ENCODE results near the gene FKBP8.

FKBP8 gene

DNA sequence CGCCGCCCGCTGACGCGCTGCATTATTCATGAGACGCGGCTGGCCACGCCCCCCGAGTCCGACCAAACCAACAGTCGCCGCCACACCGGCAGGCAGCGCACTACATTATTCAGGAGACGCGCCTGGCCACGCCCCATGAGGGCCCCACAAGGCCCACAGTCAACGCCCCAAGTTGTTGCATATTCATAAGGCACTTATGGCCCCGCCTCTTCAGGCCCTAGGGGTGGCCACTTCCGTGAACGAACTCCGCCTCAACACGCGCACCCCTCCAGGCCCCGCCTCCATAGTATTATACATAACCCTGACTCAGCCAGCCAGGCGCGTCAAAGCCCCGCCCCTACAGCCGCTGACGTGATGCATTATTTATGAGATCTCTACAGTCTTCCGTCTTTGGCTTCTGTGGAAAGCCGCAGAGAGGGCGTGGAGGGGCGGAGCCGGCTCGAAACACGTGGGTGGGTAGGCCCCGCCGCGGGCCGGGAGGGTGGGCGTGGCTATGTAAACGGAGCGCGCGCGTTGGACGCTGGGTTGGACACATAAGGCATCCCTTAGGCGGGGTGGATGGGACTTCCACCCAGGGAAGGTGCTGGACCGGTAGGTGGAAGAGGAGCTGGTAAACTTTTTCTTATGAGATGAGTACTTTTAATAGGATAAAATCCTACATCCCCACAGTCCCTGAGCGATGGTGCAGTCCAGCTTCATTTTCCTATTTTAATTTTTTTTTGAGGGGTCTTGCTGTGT, 21.1 kb downstream of the FKBP8 start:
- TF ChIP-seq, protein P1, sequence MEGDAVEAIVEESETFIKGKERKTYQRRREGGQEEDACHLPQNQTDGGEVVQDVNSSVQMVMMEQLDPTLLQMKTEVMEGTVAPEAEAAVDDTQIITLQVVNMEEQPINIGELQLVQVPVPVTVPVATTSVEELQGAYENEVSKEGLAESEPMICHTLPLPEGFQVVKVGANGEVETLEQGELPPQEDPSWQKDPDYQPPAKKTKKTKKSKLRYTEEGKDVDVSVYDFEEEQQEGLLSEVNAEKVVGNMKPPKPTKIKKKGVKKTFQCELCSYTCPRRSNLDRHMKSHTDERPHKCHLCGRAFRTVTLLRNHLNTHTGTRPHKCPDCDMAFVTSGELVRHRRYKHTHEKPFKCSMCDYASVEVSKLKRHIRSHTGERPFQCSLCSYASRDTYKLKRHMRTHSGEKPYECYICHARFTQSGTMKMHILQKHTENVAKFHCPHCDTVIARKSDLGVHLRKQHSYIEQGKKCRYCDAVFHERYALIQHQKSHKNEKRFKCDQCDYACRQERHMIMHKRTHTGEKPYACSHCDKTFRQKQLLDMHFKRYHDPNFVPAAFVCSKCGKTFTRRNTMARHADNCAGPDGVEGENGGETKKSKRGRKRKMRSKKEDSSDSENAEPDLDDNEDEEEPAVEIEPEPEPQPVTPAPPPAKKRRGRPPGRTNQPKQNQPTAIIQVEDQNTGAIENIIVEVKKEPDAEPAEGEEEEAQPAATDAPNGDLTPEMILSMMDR (IDR thresholded peaks at IDR 0.05; ENCODE audit: insufficient read depth, low read length, poor library complexity, severe bottlenecking) = no peak
- peak; percentile 99 for DNase-seq (ENCODE audit: extremely low read depth, insufficient read length)
- Histone ChIP-seq H3K27me3 (replicated peaks; ENCODE audit: control insufficient read depth, insufficient read depth, low read length) (no peaks in the 10 kb centered on the region), H3K36me3 (ENCODE audit: control insufficient read depth, insufficient read depth, low read length) (no peaks in the 10 kb centered on the region; the same call in 1 of the 2 replicates), H3K4me3 (replicated peaks; ENCODE audit: low read depth, low read length) (peak overlapping the region; percentile 100)

DNA sequence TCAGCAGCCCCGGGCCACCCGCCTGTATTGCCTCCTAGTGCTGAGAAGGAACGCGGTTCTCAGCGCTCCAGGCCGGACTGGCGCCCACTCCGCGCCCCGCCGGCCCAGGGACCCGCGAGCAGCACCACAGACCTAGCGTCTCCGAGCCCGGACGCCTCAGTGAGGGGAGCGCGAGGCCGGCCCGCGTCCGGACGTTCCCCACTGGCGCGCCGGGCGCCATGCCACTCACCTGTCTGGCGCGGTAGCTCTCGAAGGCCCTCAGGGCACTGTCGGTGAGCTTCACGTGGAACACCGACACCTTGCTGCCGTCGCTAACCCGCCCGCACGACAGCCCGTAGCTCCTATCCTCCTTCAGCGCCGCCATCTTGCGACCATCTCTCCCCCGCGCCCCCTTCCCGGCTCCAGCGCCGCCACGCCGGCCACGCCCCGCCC, 21.7 kb downstream of the FKBP8 start, which contains the start of gene ELL:
Gene ELL, minus strand, starts transcription at position 379 of the 432 bp plus-strand sequence. Its CDS starts 15 bp downstream, at position 364.
- no peak for DNase-seq (ENCODE audit: extremely low read depth, insufficient read length)
- Histone ChIP-seq H3K4me3 (replicated peaks; ENCODE audit: low read depth, low read length) (peak within 1 kb of the TSS; percentile 100), H3K36me3 (ENCODE audit: control insufficient read depth, insufficient read depth, low read length) (no peaks in the 10 kb centered on the region; the same call in none of the 2 replicates), H3K27me3 (replicated peaks; ENCODE audit: control insufficient read depth, insufficient read depth, low read length) (no peaks in the 10 kb centered on the region)
- TF ChIP-seq, protein P1 (IDR thresholded peaks at IDR 0.05; ENCODE audit: insufficient read depth, low read length, poor library complexity, severe bottlenecking) = no peak

DNA sequence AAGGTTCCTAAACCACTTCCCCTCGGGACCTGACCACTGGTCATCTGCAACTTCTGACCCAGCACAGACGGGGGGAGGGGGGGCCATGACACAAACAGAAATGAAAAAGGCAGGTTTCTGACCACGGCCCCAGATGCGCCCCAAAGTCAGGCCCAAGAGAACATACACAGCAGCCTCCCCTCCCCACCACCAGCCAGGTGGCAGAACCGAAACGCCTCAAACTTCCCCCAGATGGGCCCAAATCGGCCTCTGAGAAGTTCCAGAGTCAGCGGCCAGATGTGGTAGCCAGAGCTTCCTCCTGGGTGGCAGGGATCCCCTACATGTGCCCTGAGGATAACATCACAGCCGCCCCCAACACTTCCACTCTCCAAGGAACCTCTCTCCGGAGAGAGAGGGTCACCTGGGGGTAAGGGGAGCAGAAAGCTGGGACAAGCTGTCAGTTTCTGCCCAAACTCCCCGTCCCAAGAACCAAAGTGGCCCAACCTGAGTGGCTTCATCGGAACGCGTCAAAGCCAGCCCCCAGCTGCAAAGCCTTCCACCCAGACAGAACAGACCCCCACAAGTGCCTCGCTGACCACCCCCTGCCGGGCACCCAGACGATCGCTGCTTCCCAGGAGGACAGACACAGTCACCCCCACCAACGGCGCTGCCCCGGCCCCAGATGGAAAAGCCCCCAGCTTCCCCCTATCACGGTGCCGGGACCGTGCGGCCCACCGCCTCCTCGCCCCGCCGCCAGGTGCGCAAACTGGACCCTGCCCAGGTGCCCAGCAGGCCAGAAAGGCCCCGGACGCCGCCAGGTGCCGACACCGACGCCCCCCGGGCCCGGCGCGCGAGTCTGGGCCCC, 22.3 kb downstream of the FKBP8 start:
- DNase-seq (ENCODE audit: extremely low read depth, insufficient read length) = peak; percentile 65
- TF ChIP-seq, protein P1 (IDR thresholded peaks at IDR 0.05; ENCODE audit: insufficient read depth, low read length, poor library complexity, severe bottlenecking) = no peak
- Histone ChIP-seq H3K36me3 (ENCODE audit: control insufficient read depth, insufficient read depth, low read length) (peaks cover 1% of the 10 kb centered on the region), H3K27me3 (replicated peaks; ENCODE audit: control insufficient read depth, insufficient read depth, low read length) (no peaks in the 10 kb centered on the region), H3K4me3 (replicated peaks; ENCODE audit: low read depth, low read length) (peak overlapping the region; percentile 100)

DNA sequence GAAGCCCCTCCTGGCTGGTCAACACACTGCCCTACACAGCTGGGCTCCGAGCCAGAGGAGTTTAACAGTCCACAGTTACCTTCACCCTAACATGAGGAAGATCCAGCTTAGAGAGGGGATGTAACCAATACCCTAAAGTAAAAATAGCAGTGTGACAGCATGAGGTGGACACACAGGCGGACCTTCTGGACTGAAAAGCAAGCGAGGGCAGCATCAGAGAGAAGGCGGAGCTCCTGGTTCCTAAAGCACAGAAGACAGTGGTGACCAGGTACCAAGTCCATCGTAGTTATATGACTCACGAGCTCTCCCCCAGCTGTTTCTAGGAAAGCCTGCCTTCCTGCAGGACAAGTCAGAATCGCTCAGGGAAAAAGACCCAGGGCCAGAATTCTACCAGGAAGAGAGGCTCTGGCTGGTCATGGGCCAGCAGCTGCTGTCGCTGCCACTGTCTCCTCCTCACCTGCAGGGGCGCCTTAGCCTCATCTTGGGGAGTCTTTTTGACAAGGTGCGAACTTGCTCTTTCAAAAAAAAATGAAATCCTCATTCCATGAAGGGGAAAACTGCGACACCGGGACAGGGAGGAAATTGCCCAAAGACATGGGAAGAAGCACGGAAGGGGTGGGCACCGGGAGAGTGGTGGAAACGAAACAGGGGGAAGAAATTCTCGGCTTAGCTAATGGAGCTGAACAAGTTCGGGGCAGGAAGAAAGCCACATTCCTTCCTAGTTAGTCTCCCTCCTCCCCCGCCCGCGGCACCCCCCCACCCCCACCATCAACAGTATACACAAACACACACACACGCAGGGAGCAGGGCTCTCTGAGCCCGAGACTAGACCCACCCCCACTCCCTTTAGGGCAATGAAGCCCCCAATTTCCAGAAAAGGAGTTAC, 23.2 kb downstream of the FKBP8 start:
- peak overlapping the region; percentile 100 for H3K4me3 ChIP-seq (replicated peaks; ENCODE audit: low read depth, low read length)
- TF ChIP-seq, protein P1 (IDR thresholded peaks at IDR 0.05; ENCODE audit: insufficient read depth, low read length, poor library complexity, severe bottlenecking) = peak; percentile 88

DNA sequence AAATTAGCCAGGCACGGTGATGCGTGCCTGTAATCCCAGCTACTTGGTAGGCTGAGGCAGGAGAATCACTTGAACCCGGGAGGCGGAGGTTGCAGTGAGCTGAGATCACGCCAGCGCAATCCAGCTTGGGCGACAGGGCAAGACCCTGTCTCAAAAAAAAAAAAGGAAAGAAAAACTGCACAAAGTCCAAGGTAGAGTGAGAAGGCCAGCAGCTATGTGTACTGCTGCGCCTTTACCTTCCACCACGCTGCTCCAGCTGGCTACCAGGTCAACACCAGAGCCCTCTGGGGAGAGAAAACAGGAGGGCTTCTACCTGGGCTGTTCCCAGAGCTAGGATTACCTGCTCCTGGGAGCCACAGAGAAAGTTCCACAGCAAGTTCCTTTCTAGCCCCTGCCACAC, 24.7 kb downstream of the FKBP8 start:
- H3K36me3 ChIP-seq (ENCODE audit: control insufficient read depth, insufficient read depth, low read length) = peaks cover 9% of the 10 kb centered on the region
- TF ChIP-seq, protein P1 (IDR thresholded peaks at IDR 0.05; ENCODE audit: insufficient read depth, low read length, poor library complexity, severe bottlenecking) = no peak
- H3K4me3 ChIP-seq (replicated peaks; ENCODE audit: low read depth, low read length) = no peak overlapping the region
- no peak for DNase-seq (ENCODE audit: extremely low read depth, insufficient read length)
- H3K27me3 ChIP-seq (replicated peaks; ENCODE audit: control insufficient read depth, insufficient read depth, low read length) = no peaks in the 10 kb centered on the region

More for the DNA sequence above, 23.2 kb downstream of the FKBP8 start:
- peak; percentile 63 for DNase-seq (ENCODE audit: extremely low read depth, insufficient read length)
- Histone ChIP-seq H3K27me3 (replicated peaks; ENCODE audit: control insufficient read depth, insufficient read depth, low read length) (no peaks in the 10 kb centered on the region), H3K36me3 (ENCODE audit: control insufficient read depth, insufficient read depth, low read length) (peaks cover 6% of the 10 kb centered on the region)
